Measurements from ENCODE around the gene ELOVL2. TPM values are rescaled to one million over a fixed set of nuclear protein-coding genes. Genes with fewer than 3 reads are reported as not detected.

The ELOVL2 gene
- total RNA-seq, 2 experiments from 2014 or later, result not detected

GRCh38 chr6:11056871-11057270 lies 12.8 kb upstream of the ELOVL2 start:
- ATAC-seq (no peak), DNase-seq (no peak)
- Mint-ChIP-seq H3K27ac (no peak overlapping the region), H3K36me3 (ENCODE audit: low read depth) (no peaks in the 10 kb centered on the region), H3K4me3 (no peak overlapping the region), H3K27me3 (peaks cover 8% of the 10 kb centered on the region), H3K9me3 (ENCODE audit: low read depth) (no peaks in the 10 kb centered on the region), H3K4me1 (no peaks in the 10 kb centered on the region)
- POLR2A ChIA-PET, result interaction anchor here (0.6 kb wide), 1 partner anchor 551 kb away, joined by 3 read pairs; no protein-coding TSS in a partner anchor
- intact Hi-C loops (cut with DNase I, micrococcal nuclease), result no loop called here
- CTCF ChIA-PET, result interaction anchor here (1.1 to 2.2 kb wide), 4 partner anchors 12 to 579 kb away, joined by 3 to 11 read pairs (median 5); no protein-coding TSS in a partner anchor

GRCh38 chr6:11055127-11055627 lies 11.1 kb upstream of the ELOVL2 start:
- intact Hi-C loops (cut with DNase I, micrococcal nuclease), result no loop called here
- no peaks in the 10 kb centered on the region for H3K4me1 Mint-ChIP-seq
- CTCF ChIA-PET, result interaction anchor here (1.4 to 2.2 kb wide), 3 partner anchors 10 to 21 kb away, joined by 4 to 11 read pairs (median 4); no protein-coding TSS in a partner anchor
- ATAC-seq, result no peak
- peaks cover 17% of the 10 kb centered on the region for H3K27me3 Mint-ChIP-seq
- no peak overlapping the region for H3K4me3 Mint-ChIP-seq
- no peak overlapping the region for H3K27ac Mint-ChIP-seq
- no peaks in the 10 kb centered on the region for H3K36me3 Mint-ChIP-seq (ENCODE audit: low read depth)
- POLR2A ChIA-PET, result no interaction called here
- DNase-seq, result no peak
- no peaks in the 10 kb centered on the region for H3K9me3 Mint-ChIP-seq (ENCODE audit: low read depth)

- CTCF ChIA-PET, result interaction anchor here (1.6 to 2.2 kb wide), 2 partner anchors 9 to 14 kb away, joined by 4 to 11 read pairs; no protein-coding TSS in a partner anchor
- Mint-ChIP-seq H3K27ac (no peak overlapping the region), H3K36me3 (ENCODE audit: low read depth) (no peaks in the 10 kb centered on the region), H3K9me3 (ENCODE audit: low read depth) (no peaks in the 10 kb centered on the region), H3K27me3 (peaks cover 20% of the 10 kb centered on the region), H3K4me3 (no peak overlapping the region), H3K4me1 (no peaks in the 10 kb centered on the region)
- no peak for ATAC-seq
- POLR2A ChIA-PET, result interaction anchor here (0.6 kb wide), 1 partner anchor 26 kb away, joined by 8 read pairs; no protein-coding TSS in a partner anchor
- intact Hi-C loops (cut with DNase I, micrococcal nuclease), result no loop called here
- no peak for DNase-seq
Observed at GRCh38 chr6:11054722-11055121, 10.6 kb upstream of the ELOVL2 start.

- no peaks in the 10 kb centered on the region for H3K36me3 Mint-ChIP-seq (ENCODE audit: low read depth)
- peaks cover 31% of the 10 kb centered on the region for H3K27me3 Mint-ChIP-seq
- intact Hi-C loops (cut with DNase I, micrococcal nuclease), result no loop called here
- ATAC-seq (no peak), DNase-seq (no peak)
- no peak overlapping the region for H3K27ac Mint-ChIP-seq
- no peaks in the 10 kb centered on the region for H3K9me3 Mint-ChIP-seq (ENCODE audit: low read depth)
- ChIA-PET CTCF (no interaction called here), POLR2A (no interaction called here)
- H3K4me3 Mint-ChIP-seq, result no peak overlapping the region
- no peaks in the 10 kb centered on the region for H3K4me1 Mint-ChIP-seq
Observed at GRCh38 chr6:11053307-11053706, 9.2 kb upstream of the ELOVL2 start.

- no peak for ATAC-seq
- no peaks in the 10 kb centered on the region for H3K9me3 Mint-ChIP-seq (ENCODE audit: low read depth)
- ChIA-PET CTCF (interaction anchor here (0.6 kb wide), 2 partner anchors 34 to 697 kb away, joined by 3 read pairs; no protein-coding TSS in a partner anchor), POLR2A (no interaction called here)
- peaks cover 44% of the 10 kb centered on the region for H3K27me3 Mint-ChIP-seq
- intact Hi-C loops (cut with DNase I, micrococcal nuclease), result no loop called here
- no peaks in the 10 kb centered on the region for H3K4me1 Mint-ChIP-seq
- no peaks in the 10 kb centered on the region for H3K36me3 Mint-ChIP-seq (ENCODE audit: low read depth)
- H3K27ac Mint-ChIP-seq, result no peak overlapping the region
- H3K4me3 Mint-ChIP-seq, result no peak overlapping the region
- no peak for DNase-seq
Observed at GRCh38 chr6:11050731-11051130, 6.6 kb upstream of the ELOVL2 start.

GRCh38 chr6:11044712-11045167 lies 635 bp upstream of the ELOVL2 start:
- ChIA-PET POLR2A (no interaction called here), CTCF (interaction anchor here (1.1 kb wide), 1 partner anchor 10 kb away, joined by 4 read pairs; no protein-coding TSS in a partner anchor)
- DNase-seq (no peak), ATAC-seq (no peak)
- Mint-ChIP-seq H3K9me3 (ENCODE audit: low read depth) (no peaks in the 10 kb centered on the region), H3K27ac (no peak overlapping the region), H3K4me3 (peak overlapping the region; percentile 35), H3K36me3 (ENCODE audit: low read depth) (no peaks in the 10 kb centered on the region), H3K4me1 (peaks cover 9% of the 10 kb centered on the region), H3K27me3 (peaks cover 60% of the 10 kb centered on the region)
- intact Hi-C loops (cut with DNase I, micrococcal nuclease), result loop anchor here in 1 of 2 experiments (1.0 kb wide), 1 partner anchor 49 kb away; the partner anchor contains the start of gene SMIM13

- H3K9me3 Mint-ChIP-seq (ENCODE audit: low read depth), result no peaks in the 10 kb centered on the region
- no peak for ATAC-seq
- peaks cover 9% of the 10 kb centered on the region for H3K4me1 Mint-ChIP-seq
- ChIA-PET POLR2A (no interaction called here), CTCF (interaction anchor here (0.8 to 1.4 kb wide), 2 partner anchors 15 to 25 kb away, joined by 3 to 4 read pairs; no protein-coding TSS in a partner anchor)
- peaks cover 55% of the 10 kb centered on the region for H3K27me3 Mint-ChIP-seq
- intact Hi-C loops (cut with DNase I, micrococcal nuclease), result no loop called here
- H3K27ac Mint-ChIP-seq, result no peak overlapping the region
- DNase-seq, result no peak
- no peaks in the 10 kb centered on the region for H3K36me3 Mint-ChIP-seq (ENCODE audit: low read depth)
- peak overlapping the region; percentile 20 for H3K4me3 Mint-ChIP-seq
Observed at GRCh38 chr6:11043378-11043960, 636 bp downstream of the ELOVL2 start.

- H3K27ac Mint-ChIP-seq, result no peak overlapping the region
- no peaks in the 10 kb centered on the region for H3K9me3 Mint-ChIP-seq (ENCODE audit: low read depth)
- peaks cover 9% of the 10 kb centered on the region for H3K4me1 Mint-ChIP-seq
- ChIA-PET POLR2A (no interaction called here), CTCF (interaction anchor here (1.1 to 1.4 kb wide), 3 partner anchors 16 to 88 kb away, joined by 3 to 4 read pairs (median 3); no protein-coding TSS in a partner anchor)
- no peak for DNase-seq
- intact Hi-C loops (cut with DNase I, micrococcal nuclease), result no loop called here
- H3K36me3 Mint-ChIP-seq (ENCODE audit: low read depth), result no peaks in the 10 kb centered on the region
- no peak for ATAC-seq
- peaks cover 56% of the 10 kb centered on the region for H3K27me3 Mint-ChIP-seq
- peak overlapping the region; percentile 20 for H3K4me3 Mint-ChIP-seq
Observed at GRCh38 chr6:11042750-11043377, 1.2 kb downstream of the ELOVL2 start.

GRCh38 chr6:11042025-11042749 lies 1.9 kb downstream of the ELOVL2 start:
- Mint-ChIP-seq H3K4me1 (peaks cover 9% of the 10 kb centered on the region), H3K4me3 (no peak overlapping the region), H3K27me3 (peaks cover 55% of the 10 kb centered on the region), H3K36me3 (ENCODE audit: low read depth) (no peaks in the 10 kb centered on the region), H3K9me3 (ENCODE audit: low read depth) (no peaks in the 10 kb centered on the region), H3K27ac (no peak overlapping the region)
- DNase-seq (no peak), ATAC-seq (no peak)
- CTCF ChIA-PET, result interaction anchor here (1.1 to 1.3 kb wide), 2 partner anchors 24 to 88 kb away, joined by 3 read pairs; no protein-coding TSS in a partner anchor
- POLR2A ChIA-PET, result no interaction called here
- intact Hi-C loops (cut with DNase I, micrococcal nuclease), result no loop called here

GRCh38 chr6:11040134-11040533 lies 4.0 kb downstream of the ELOVL2 start:
- Mint-ChIP-seq H3K4me1 (peaks cover 9% of the 10 kb centered on the region), H3K36me3 (ENCODE audit: low read depth) (no peaks in the 10 kb centered on the region), H3K9me3 (ENCODE audit: low read depth) (no peaks in the 10 kb centered on the region), H3K27me3 (peaks cover 56% of the 10 kb centered on the region), H3K4me3 (no peak overlapping the region), H3K27ac (no peak overlapping the region)
- intact Hi-C loops (cut with DNase I, micrococcal nuclease), result no loop called here
- ATAC-seq (no peak), DNase-seq (no peak)
- ChIA-PET POLR2A (no interaction called here), CTCF (no interaction called here)

- Mint-ChIP-seq H3K27me3 (peaks cover 54% of the 10 kb centered on the region), H3K4me1 (peaks cover 7% of the 10 kb centered on the region), H3K36me3 (ENCODE audit: low read depth) (no peaks in the 10 kb centered on the region), H3K27ac (no peak overlapping the region), H3K4me3 (no peak overlapping the region), H3K9me3 (ENCODE audit: low read depth) (no peaks in the 10 kb centered on the region)
- intact Hi-C loops (cut with DNase I, micrococcal nuclease), result no loop called here
- no peak for DNase-seq
- ATAC-seq, result no peak
- CTCF ChIA-PET, result interaction anchor here (0.7 kb wide), 1 partner anchor 1483 kb away, joined by 3 read pairs; no protein-coding TSS in a partner anchor
- POLR2A ChIA-PET, result no interaction called here
Observed at GRCh38 chr6:11039040-11039439, 5.1 kb downstream of the ELOVL2 start.
